Measurements from ENCODE around the gene ABCD2. TPM values are rescaled to one million over a fixed set of nuclear protein-coding genes. Genes with fewer than 3 reads are reported as not detected.

Gene ABCD2
- total RNA-seq, 2 donors from 2014 or later, result under 0.01 to 2.0 TPM

DNA sequence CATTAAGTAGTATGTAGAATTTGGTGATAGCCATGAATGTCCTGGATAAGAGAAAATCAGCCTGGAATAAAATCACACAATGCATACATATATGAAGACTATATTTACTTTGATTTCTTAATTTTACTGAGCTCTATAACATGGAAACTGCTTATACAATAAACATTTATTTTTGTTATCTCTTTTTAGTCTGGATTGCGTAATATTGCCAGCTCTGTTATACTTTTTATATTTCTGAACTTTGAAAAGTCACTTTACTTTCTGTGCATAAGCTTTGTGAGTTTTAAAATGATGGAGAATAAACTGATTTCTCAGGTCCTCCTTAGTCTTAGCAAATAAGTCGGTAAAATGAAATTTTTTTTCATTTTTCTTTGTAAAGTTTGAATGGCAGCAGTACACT lies 19.2 kb upstream of the ABCD2 start:
- DNase-seq (no peak), ATAC-seq (no peak)
- Histone ChIP-seq H3K9me3 (no peaks in the 10 kb centered on the region), H3K27me3 (no peaks in the 10 kb centered on the region), H3K27ac (no peak overlapping the region), H3K4me1 (no peaks in the 10 kb centered on the region), H3K36me3 (replicated peaks in 1 of 2; ENCODE audit: insufficient read depth in 1 of 2, low read depth in 2 of 2) (no peaks in the 10 kb centered on the region), H3K4me3 (no peak overlapping the region)
- no peak for TF ChIP-seq POLR2A (IDR thresholded peaks at IDR 0.05)
- TF ChIP-seq, protein P1, sequence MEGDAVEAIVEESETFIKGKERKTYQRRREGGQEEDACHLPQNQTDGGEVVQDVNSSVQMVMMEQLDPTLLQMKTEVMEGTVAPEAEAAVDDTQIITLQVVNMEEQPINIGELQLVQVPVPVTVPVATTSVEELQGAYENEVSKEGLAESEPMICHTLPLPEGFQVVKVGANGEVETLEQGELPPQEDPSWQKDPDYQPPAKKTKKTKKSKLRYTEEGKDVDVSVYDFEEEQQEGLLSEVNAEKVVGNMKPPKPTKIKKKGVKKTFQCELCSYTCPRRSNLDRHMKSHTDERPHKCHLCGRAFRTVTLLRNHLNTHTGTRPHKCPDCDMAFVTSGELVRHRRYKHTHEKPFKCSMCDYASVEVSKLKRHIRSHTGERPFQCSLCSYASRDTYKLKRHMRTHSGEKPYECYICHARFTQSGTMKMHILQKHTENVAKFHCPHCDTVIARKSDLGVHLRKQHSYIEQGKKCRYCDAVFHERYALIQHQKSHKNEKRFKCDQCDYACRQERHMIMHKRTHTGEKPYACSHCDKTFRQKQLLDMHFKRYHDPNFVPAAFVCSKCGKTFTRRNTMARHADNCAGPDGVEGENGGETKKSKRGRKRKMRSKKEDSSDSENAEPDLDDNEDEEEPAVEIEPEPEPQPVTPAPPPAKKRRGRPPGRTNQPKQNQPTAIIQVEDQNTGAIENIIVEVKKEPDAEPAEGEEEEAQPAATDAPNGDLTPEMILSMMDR (IDR thresholded peaks at IDR 0.05), result no peak
- intact Hi-C loops (cut with DNase I), result no loop called here
- 68 to 73% methylated on average over 2 of the region's 2 CpGs for WGBS, 2 donors

- intact Hi-C loops (cut with DNase I), result no loop called here
- no peak for DNase-seq
- Histone ChIP-seq H3K4me3 (no peak overlapping the region), H3K27ac (no peak overlapping the region), H3K36me3 (replicated peaks in 1 of 2; ENCODE audit: insufficient read depth in 1 of 2, low read depth in 2 of 2) (no peaks in the 10 kb centered on the region), H3K27me3 (no peaks in the 10 kb centered on the region), H3K4me1 (no peaks in the 10 kb centered on the region), H3K9me3 (no peaks in the 10 kb centered on the region)
- ATAC-seq, result no peak
- TF ChIP-seq, protein P1 (IDR thresholded peaks at IDR 0.05), result no peak
- no peak for TF ChIP-seq POLR2A (IDR thresholded peaks at IDR 0.05)
These were observed 18.6 kb upstream of the ABCD2 start for GRCh38 chr12:39638178-39638577.

- TF ChIP-seq POLR2A (IDR thresholded peaks at IDR 0.05), result no peak
- TF ChIP-seq, protein P1 (IDR thresholded peaks at IDR 0.05), result no peak
- Histone ChIP-seq H3K9me3 (no peaks in the 10 kb centered on the region), H3K27me3 (no peaks in the 10 kb centered on the region), H3K4me3 (no peak overlapping the region), H3K27ac (no peak overlapping the region), H3K36me3 (replicated peaks in 1 of 2; ENCODE audit: insufficient read depth in 1 of 2, low read depth in 2 of 2) (no peaks in the 10 kb centered on the region), H3K4me1 (no peaks in the 10 kb centered on the region)
- DNase-seq (no peak), ATAC-seq (no peak)
- intact Hi-C loops (cut with DNase I), result no loop called here
These were observed 13.1 kb upstream of the ABCD2 start for GRCh38 chr12:39632670-39633069.

DNA sequence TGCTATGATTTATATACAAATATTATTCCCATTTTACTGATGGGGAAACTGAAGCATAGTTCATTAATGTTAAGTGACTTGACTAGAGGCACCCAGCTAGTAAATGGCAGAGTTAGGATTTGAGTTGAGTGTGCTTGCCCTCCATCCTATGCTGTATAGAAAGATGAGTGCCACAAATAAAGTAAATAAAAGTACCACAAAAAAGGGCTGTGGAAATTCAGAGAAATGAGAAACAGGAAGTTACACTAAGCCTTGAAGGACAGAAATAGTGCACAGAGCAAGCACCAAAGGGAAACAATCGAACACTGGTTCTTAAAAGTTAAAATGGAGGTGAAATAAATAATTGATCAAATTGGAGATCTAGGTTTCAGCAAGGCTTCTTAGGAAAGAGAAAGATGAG lies 9.2 kb upstream of the ABCD2 start:
- Histone ChIP-seq H3K4me3 (no peak overlapping the region), H3K27me3 (no peaks in the 10 kb centered on the region), H3K27ac (no peak overlapping the region), H3K4me1 (no peaks in the 10 kb centered on the region), H3K9me3 (no peaks in the 10 kb centered on the region), H3K36me3 (replicated peaks in 1 of 2; ENCODE audit: insufficient read depth in 1 of 2, low read depth in 2 of 2) (no peaks in the 10 kb centered on the region)
- intact Hi-C loops (cut with DNase I), result no loop called here
- TF ChIP-seq, protein P1 (IDR thresholded peaks at IDR 0.05), result no peak
- no peak for TF ChIP-seq POLR2A (IDR thresholded peaks at IDR 0.05)
- WGBS, 2 donors, result 43 to 52% methylated on average over 1 of the region's 1 CpG
- DNase-seq, result no peak
- no peak for ATAC-seq

GRCh38 chr12:39627914-39628313 lies 8.3 kb upstream of the ABCD2 start:
- H3K4me3 ChIP-seq, result no peak overlapping the region
- 87 to 90% methylated on average over 1 of the region's 1 CpG for WGBS, 2 donors
- no peak overlapping the region for H3K27ac ChIP-seq
- ATAC-seq (no peak), DNase-seq (no peak)
- intact Hi-C loops (cut with DNase I), result no loop called here
- no peaks in the 10 kb centered on the region for H3K27me3 ChIP-seq
- H3K4me1 ChIP-seq, result no peaks in the 10 kb centered on the region
- no peaks in the 10 kb centered on the region for H3K9me3 ChIP-seq
- H3K36me3 ChIP-seq (replicated peaks in 1 of 2; ENCODE audit: insufficient read depth in 1 of 2, low read depth in 2 of 2), result no peaks in the 10 kb centered on the region
- TF ChIP-seq POLR2A (IDR thresholded peaks at IDR 0.05), result no peak
- TF ChIP-seq, protein P1 (IDR thresholded peaks at IDR 0.05), result no peak

Measured in body of pancreas (tissue), 4 donors.